Suprapubic skin (tissue), 4 donors: ENCODE measurements around the gene EEF1A2. TPM values are rescaled to one million over a fixed set of nuclear protein-coding genes. Genes with fewer than 3 reads are reported as not detected.

Experiments used
- DNase-seq, 2 donors: peaks; one replicate each; pipeline ENCODE4 v3.0.0-alpha.2; 2019; ENCODE audit warnings: low spot score in 2 of 2
- H3K27ac ChIP-seq: fragments of 200-600 bp; sonication (generic); one replicate; pipeline ENCODE4 v1.5.1; 2019
- H3K27me3 ChIP-seq: fragments of 200-600 bp; sonication (generic); one replicate; pipeline ENCODE4 v1.5.1; 2019
- H3K36me3 ChIP-seq: fragments of 200-600 bp; sonication (generic); one replicate; pipeline ENCODE4 v1.5.1; 2019
- H3K4me1 ChIP-seq: fragments of 200-600 bp; sonication (generic); one replicate; pipeline ENCODE4 v1.5.1; 2019
- H3K4me3 ChIP-seq: fragments of 200-600 bp; sonication (generic); one replicate; pipeline ENCODE4 v1.5.1; 2019; ENCODE audit warnings: mild to moderate bottlenecking
- H3K9me3 ChIP-seq: fragments of 200-600 bp; sonication (generic); one replicate; pipeline ENCODE4 v1.5.1; 2019
- CTCF ChIP-seq, 2 donors: fragments of 200-600 bp in 1 of 2; fragments of 450-650 bp in 1 of 2; sonication (generic) in 1 of 2; IDR thresholded peaks; one replicate each; pipeline ENCODE4 v1.5.1; 2016 to 2019; ENCODE audit warnings: antibody characterized with exemption in 2 of 2, mild to moderate bottlenecking in 1 of 2, moderate library complexity in 1 of 2
- EP300 ChIP-seq: sonication (generic); formaldehyde crosslinking; IDR thresholded peaks from one replicate; pipeline ENCODE4 v1.6.1; 2017; ENCODE audit warnings: antibody characterized with exemption
- POLR2A ChIP-seq, 2 donors: fragments of 450-650 bp; IDR thresholded peaks; one replicate each; pipeline ENCODE4 v1.6.1; 2017; ENCODE audit warnings: antibody characterized with exemption in 2 of 2, mild to moderate bottlenecking in 2 of 2, moderate library complexity in 2 of 2
- POLR2AphosphoS5 ChIP-seq, 3 donors: sonication (generic); formaldehyde crosslinking; IDR thresholded peaks; one replicate each; pipeline ENCODE4 v1.6.1; 2017; ENCODE audit warnings: antibody characterized with exemption in 3 of 3
- WGBS: methylation state at CpG from one replicate; pipeline ENCODE4 v1.1.5; 2018; 5-methylcytosine and 5-hydroxymethylcytosine counted together
- total RNA-seq, 4 donors: library from RNA; depleted of rRNA; stranded (reverse); fragments of >200 nt; gene quantifications; one replicate each; pipeline ENCODE4 v1.1.0, GENCODE V29; 2016

EEF1A2 gene
- total RNA-seq, 4 donors from 2014 or later, result 4.8 to 13.4 (median 12.0) TPM

- Histone ChIP-seq H3K27ac (no peak overlapping the region), H3K36me3 (no peaks in the 10 kb centered on the region), H3K27me3 (peaks cover 39% of the 10 kb centered on the region), H3K9me3 (no peaks in the 10 kb centered on the region), H3K4me3 (no peak overlapping the region), H3K4me1 (peaks cover 40% of the 10 kb centered on the region)
- no peak for TF ChIP-seq POLR2A (IDR thresholded peaks at IDR 0.05)
- TF ChIP-seq EP300, result no peak
- TF ChIP-seq CTCF (IDR thresholded peaks at IDR 0.05), result no peak
- no peak for DNase-seq
- 45% methylated on average over 4 of the region's 19 CpGs for whole genome bisulfite sequencing
Measured at GRCh38 chr20:63544958-63545516, 46.2 kb upstream of the EEF1A2 start.

- Histone ChIP-seq H3K36me3 (no peaks in the 10 kb centered on the region), H3K9me3 (no peaks in the 10 kb centered on the region), H3K27me3 (peaks cover 33% of the 10 kb centered on the region), H3K4me1 (peaks cover 45% of the 10 kb centered on the region), H3K4me3 (no peak overlapping the region), H3K27ac (no peak overlapping the region)
- no peak for DNase-seq
- 48% methylated on average over 5 of the region's 27 CpGs for WGBS
- TF ChIP-seq POLR2AphosphoS5 (IDR thresholded peaks at IDR 0.05) (no peak), EP300 (no peak), POLR2A (IDR thresholded peaks at IDR 0.05) (no peak), CTCF (IDR thresholded peaks at IDR 0.05) (no peak)
Measured at GRCh38 chr20:63544241-63544957, 45.5 kb upstream of the EEF1A2 start.

DNA sequence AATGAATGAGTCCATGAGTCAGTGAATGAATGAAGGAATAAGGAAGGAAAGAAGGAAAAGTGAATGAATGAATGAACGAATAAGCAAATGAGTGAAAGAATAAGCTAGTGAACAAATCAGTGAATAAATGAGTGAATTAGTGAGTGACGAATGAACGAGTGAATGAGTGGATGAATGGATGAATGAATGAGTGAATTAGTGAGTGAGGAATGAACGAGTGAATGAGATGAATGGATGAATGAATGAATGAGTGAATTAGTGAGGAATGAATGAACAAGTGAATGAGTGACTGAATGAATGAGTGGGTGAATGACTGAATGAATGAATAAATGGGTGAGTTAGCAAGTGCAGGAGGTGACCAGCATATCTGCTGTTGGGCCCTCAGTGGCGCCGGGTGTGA is 44.9 kb upstream of the EEF1A2 start:
- TF ChIP-seq POLR2AphosphoS5 (IDR thresholded peaks at IDR 0.05) (no peak), CTCF (IDR thresholded peaks at IDR 0.05) (no peak), POLR2A (IDR thresholded peaks at IDR 0.05) (no peak), EP300 (no peak)
- Histone ChIP-seq H3K27me3 (peaks cover 29% of the 10 kb centered on the region), H3K4me1 (peaks cover 52% of the 10 kb centered on the region), H3K27ac (no peak overlapping the region), H3K9me3 (no peaks in the 10 kb centered on the region), H3K4me3 (no peak overlapping the region), H3K36me3 (no peaks in the 10 kb centered on the region)
- 90% methylated on average over 6 of the region's 6 CpGs for WGBS
- no peak for DNase-seq

DNA sequence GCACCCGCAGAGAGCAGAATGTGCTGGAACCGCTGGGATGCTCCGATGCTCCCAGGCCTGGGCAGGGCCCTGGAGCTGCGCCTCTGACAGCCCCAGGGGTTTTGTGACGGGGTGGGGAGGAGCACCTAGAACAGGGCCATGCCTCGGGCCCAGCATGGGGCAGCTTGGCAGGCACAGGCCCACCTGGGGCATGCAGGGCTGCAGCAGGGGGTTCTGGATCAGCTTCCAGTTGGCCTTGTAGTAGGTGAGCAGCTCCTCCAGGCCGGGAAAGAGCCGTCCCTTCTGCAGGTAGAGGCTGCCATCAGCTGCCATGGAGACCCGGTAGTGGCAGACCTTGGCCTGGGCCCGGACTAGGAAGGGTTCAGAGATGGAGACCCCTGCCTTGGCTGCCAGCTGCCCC is 44.2 kb upstream of the EEF1A2 start:
- peaks cover 22% of the 10 kb centered on the region for H3K27me3 ChIP-seq
- no peak overlapping the region for H3K27ac ChIP-seq
- no peaks in the 10 kb centered on the region for H3K36me3 ChIP-seq
- H3K4me3 ChIP-seq, result no peak overlapping the region
- no peak for DNase-seq
- TF ChIP-seq EP300 (no peak), POLR2AphosphoS5 (IDR thresholded peaks at IDR 0.05) (no peak), POLR2A (IDR thresholded peaks at IDR 0.05) (no peak), CTCF (IDR thresholded peaks at IDR 0.05) (no peak)
- H3K4me1 ChIP-seq, result peaks cover 58% of the 10 kb centered on the region
- H3K9me3 ChIP-seq, result no peaks in the 10 kb centered on the region
- no CpG with 5 or more reads among the region's 10 CpGs for WGBS

DNA sequence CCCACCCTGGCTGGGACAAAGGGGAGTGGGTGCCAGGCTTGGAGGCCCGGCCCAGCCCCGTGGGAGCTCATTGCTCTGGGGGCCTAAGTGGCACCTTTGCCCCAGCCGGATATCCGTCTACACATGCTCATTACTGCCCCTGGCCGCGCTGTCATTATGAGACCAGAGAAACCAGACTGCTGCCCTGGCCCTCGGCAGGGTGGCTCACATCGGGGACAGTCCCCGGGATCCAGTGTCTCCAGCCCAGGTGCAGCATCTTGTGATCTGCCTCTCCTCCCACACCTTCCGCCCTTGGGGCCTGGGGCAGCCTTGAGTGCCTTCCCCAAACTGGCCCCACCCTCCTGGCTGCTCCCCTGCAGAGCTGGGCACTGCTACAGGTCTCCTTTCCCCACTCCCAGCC is 43.8 kb upstream of the EEF1A2 start:
- peaks cover 18% of the 10 kb centered on the region for H3K27me3 ChIP-seq
- no peak for TF ChIP-seq POLR2AphosphoS5 (IDR thresholded peaks at IDR 0.05)
- no peak for TF ChIP-seq POLR2A (IDR thresholded peaks at IDR 0.05)
- TF ChIP-seq CTCF (IDR thresholded peaks at IDR 0.05), result no peak
- no peak for TF ChIP-seq EP300
- no peak overlapping the region for H3K4me3 ChIP-seq
- no peak for DNase-seq
- H3K4me1 ChIP-seq, result peaks cover 61% of the 10 kb centered on the region
- no peak overlapping the region for H3K27ac ChIP-seq
- H3K36me3 ChIP-seq, result no peaks in the 10 kb centered on the region
- WGBS, result 75% methylated on average over 5 of the region's 10 CpGs
- no peaks in the 10 kb centered on the region for H3K9me3 ChIP-seq
